HL-60 (cell line): ENCODE data around the gene PRPH.

Source experiments
- POLR2AphosphoS5 ChIP-seq: IDR thresholded peaks from 2 replicates; pipeline ENCODE4 v1.6.1; 2012; ENCODE audit warnings: low read depth
- TF ChIP-seq, protein P1 (sequence below): IDR thresholded peaks from one replicate; pipeline ENCODE4 v1.5.1; 2011; ENCODE audit warnings: low read length, control low read depth, inconsistent platforms; ENCODE audit not compliant: insufficient read depth

DNA sequence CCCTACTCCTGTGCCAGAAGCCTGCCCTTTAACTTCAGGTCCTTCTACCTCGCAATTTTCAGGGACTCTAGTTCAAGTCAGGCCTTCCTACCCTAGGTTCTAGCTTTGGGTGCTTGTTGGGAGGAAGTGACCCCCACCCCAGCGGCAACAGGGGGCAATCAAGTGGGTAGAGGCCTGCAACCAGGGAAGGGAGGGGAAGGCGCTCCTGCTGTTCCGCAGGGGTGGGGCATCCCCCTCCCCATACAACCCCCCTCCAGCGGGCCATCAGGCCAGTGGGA is 204 bp upstream of the PRPH start:
- TF ChIP-seq, protein P1, sequence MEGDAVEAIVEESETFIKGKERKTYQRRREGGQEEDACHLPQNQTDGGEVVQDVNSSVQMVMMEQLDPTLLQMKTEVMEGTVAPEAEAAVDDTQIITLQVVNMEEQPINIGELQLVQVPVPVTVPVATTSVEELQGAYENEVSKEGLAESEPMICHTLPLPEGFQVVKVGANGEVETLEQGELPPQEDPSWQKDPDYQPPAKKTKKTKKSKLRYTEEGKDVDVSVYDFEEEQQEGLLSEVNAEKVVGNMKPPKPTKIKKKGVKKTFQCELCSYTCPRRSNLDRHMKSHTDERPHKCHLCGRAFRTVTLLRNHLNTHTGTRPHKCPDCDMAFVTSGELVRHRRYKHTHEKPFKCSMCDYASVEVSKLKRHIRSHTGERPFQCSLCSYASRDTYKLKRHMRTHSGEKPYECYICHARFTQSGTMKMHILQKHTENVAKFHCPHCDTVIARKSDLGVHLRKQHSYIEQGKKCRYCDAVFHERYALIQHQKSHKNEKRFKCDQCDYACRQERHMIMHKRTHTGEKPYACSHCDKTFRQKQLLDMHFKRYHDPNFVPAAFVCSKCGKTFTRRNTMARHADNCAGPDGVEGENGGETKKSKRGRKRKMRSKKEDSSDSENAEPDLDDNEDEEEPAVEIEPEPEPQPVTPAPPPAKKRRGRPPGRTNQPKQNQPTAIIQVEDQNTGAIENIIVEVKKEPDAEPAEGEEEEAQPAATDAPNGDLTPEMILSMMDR: no peak
- no peak for TF ChIP-seq POLR2AphosphoS5
